GM18907 (cell line): ENCODE data around the gene MTUS2.

Source experiments
- ATAC-seq: cut with Tn5 transposase; IDR thresholded peaks from one replicate; pipeline ENCODE4 v1.9.1; 2021; ENCODE audit warnings: mild to moderate bottlenecking, moderate library complexity; ENCODE audit not compliant: unreplicated experiment

Gene MTUS2

DNA sequence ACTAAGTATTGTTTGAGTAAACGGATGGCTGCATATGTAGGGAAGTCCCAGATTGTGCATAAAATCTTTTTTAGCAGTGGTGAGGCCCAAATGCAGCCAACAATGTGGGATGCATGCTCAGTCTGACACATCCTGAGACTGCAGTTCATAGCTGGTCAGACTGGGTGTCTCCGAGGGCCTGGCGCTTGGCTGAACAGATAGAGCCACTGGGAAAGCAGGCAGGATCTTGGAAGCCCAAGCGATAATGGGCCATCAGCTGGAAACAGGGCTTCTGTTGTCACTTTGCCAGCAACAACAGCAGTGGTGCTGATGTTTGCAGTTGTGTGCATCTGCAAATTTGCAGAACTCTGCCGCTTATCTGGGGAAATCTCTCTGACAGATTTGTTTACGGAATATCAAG is 36.1 kb downstream of the MTUS2 start:
- ATAC-seq: no peak

DNA sequence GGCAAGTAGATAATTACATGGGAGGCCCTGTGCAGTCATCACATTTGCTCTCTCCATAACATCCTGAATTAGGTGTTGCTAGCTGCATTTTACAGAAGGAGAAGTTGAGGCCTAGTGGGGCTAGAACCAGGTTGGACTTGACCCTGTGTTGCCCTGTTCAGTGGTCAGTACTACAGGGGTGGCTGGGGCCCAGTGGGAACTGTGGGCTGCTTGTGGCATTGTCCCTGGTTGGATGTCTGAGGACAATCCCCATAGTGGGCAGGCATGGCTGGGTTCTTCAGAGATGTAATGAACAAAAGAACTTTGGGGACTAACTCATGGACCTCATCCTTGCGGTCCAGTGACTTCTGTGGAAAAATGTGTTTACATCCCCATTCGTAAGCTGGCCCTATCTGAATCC is 38.9 kb downstream of the MTUS2 start:
- no peak for ATAC-seq

DNA sequence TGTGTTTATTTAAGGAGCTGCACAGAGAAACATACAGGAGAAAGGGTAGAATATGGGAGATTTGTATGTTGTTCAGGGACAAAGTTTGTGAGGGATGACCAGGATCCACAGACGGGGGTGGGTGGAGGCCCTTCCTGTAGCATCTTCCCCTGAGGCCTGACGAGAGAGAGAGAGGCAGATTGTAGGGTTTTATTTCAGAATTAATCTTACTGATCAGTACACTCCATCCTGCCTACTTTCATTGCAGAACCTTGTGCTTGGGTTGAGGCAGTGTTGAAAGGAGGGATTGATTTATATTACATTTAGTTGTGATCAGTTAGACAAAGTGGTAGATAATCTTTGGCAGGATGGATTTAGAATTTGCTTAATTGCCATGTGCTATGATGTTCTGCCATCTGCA is 39.6 kb downstream of the MTUS2 start:
- no peak for ATAC-seq

DNA sequence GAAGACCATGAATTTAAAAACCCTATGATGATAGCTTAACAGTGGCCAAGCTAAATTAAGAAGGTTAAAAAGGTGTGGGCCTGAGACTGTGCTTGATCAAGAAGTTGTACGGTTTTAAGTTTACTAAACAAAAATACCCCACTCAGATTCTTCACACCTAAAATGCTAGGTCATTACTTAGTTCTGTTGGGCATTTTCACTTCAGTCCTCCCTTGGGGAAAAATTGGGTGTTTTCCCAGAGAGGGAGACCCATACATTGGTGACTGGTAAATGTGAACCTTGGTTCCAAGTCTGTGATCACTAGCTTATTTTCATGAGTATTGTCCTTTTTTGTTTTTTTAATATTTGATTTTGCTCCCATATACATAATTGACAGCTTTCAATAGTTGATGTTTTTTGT is 44.4 kb downstream of the MTUS2 start:
- ATAC-seq: no peak

DNA sequence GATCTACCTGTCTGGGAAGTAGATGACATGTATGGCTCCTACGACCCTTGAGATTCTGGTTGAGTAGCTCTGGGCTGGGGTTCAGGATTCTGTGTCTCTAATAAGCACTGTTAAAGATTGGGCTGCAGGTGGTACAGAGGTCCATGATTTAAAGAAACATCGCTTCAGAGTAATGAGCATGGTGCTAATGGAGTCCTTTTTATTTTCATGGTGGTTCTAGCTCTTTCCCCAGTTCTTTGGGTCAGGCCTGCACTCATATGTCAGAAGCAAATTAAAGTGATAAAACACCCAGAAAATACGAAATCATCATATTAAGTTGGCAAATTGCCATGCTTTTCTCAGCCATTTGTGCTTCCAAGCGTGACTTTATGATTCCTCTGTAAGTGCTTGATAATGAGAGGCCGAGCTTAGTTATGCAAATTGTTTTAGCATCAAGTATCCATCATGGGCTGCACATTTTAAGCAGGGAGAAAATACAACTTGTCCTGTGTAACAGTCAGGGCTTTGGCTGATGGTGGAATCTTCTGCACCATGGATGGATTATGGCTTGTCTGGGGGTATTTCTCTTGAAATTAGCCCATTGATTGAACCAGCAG is 45.1 kb downstream of the MTUS2 start:
- ATAC-seq: no peak

DNA sequence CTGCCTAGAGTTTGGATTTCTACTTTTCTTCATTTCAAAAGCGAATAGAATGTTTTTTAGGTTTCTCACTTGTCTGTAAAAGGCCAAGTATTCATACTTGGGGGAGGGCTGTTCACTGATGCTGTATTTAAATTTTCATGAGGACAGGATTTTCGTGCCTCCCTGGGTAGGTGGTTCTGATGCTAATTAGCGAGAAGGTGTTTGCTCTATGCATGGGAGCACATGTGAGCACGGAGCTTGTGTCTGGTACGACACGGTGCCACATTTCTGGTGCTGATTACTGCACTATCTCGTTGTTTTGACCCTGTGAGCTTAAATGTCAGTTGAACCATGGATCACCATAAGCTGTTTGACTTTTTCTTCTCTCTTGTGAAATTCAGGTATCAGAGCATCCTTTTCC is 45.8 kb downstream of the MTUS2 start:
- ATAC-seq: no peak

- ATAC-seq: no peak
Observed at GRCh38 chr13:28866932-28867331, 46.8 kb downstream of the MTUS2 start.

DNA sequence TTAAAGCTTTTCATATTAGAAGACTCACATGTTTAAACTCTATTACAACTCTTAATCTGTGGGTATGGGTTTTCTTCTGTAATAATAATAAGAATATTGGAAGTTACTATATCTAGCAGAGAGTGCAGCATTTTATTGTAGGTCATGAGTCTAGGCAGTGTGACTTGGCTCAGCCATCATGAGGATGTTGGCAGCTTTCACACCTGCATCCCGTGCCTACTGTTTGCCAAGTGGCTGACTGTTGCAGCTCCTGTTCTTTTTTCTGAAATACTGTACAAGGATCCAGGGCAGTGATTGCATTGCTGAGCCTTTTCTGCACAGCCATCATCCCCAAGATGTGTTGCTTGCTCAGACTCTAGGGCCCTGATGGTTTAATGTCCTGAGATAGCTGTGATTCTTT is 47.4 kb downstream of the MTUS2 start:
- no peak for ATAC-seq

DNA sequence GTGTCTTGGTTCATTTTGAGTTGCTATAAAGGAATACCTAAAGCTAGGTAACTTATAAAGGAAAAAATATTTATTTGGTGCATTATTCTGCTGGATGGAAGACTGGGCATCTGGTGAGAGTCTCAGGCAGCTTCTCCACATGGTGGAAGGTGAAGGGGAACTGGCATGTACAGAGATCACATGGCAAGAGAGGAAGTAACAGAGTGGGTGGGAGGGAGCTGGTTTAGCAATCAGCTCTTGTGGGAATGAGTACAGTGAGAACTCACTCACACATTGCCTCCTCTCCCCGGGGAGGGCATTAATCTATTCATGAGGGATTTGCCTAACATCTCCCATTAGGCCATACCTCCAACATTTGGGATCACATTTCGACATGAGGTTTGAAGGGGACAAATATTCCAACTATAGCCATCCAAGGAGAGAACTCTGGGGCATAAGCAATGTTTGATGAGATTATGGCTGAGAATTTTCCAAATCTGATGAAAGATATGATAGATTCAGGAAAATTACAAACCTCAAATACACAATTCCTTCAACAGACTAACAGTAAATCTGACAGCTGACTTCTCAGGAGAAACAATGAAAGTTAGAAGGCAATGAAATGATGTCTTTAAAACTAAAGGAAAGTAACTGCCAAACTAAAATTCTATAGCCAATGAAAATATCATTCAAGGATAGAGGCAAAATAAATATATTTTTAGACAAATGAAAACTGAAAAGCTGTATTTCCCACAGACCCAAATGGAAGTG is 52.5 kb downstream of the MTUS2 start:
- no peak for ATAC-seq

DNA sequence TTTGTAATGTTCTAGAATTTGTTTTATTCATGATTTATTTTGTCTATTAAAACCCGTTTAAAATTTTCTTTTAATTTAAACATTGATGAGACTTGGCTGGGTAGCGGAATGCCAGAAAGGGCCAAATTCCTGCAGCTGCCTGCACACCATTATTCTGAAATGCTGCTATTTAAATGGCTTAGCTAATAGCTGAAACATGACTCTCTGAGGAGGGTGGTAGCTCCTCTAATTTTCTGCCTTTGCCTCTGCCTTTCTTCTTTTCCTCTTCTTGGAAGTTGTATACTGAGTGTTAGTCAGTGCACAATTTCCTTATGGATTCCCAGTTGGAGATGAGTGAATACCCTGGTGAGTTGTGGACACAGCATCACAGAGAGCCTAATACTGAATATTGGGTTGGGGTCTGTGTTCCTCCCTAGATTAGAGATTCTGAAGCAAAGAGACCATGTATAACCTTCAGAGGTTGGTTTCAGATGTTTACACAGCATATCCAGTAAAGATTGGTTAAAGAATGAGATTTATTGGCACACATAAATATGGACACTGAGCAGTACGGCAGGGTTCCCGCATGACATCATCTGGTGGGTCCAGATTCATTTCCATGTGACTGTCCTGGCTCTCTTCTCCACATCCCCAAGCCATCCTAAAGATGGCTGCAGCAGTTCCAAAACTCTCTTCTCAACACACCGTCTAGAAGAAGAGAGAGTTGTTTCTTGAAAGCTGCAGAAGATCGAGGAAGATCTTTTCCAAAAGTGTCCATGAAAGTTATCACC is 55.9 kb downstream of the MTUS2 start:
- ATAC-seq: no peak

GRCh38 chr13:28877408-28877807 is 57.3 kb downstream of the MTUS2 start:
- ATAC-seq: no peak

- ATAC-seq: no peak
Observed at GRCh38 chr13:28885181-28885580, 65.0 kb downstream of the MTUS2 start.

DNA sequence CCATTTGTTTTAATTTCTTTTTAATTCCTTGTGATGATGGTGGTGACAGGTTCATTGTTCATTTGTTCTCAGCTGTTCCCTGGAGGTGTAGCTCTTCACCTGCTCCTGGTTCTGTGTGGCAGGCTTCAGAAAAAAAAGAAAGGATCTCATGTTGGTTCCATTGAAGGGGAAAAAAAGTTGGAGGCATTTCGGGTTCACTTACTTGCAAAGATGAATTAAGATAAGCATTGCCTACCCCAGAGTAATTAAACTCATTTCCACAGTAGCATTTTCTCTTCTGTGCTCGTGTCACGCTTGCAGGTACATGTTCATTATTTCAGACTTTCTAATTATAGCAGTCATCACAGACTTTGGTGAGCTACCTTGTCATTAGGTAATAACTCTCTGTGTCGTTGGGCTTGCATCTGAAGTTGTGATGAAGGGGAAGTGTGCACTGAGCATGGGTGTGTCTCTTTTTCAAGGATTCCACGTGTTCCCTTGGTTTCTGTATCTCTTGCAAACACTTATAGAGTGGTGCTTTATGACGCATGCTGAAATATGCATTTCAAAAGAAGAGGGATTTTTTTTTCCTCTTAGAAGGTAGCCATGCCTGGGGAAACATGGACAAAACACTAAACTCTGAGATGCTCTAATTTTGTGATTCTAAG is 69.1 kb downstream of the MTUS2 start:
- no peak for ATAC-seq

DNA sequence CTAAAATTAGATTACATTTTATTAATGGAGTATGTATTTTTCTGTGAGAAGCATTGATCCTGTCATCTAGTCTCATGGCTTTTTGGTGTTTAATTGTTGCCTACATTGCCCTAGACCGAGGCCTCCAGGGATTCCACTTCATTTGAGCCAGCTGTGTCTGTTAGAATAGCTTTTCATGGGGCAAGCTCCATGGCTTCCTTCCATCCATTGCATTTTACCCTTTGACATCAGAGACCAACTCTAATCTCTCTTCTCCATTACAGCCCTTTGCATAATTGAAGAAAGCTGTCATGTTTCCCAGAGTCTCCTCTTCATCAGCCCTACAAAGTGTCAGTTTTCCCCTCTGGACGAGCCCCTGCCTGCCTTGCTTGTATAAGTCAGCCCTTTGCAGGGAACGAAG is 70.6 kb downstream of the MTUS2 start:
- no peak for ATAC-seq

GRCh38 chr13:28918030-28918429 is 97.9 kb downstream of the MTUS2 start:
- no peak for ATAC-seq

DNA sequence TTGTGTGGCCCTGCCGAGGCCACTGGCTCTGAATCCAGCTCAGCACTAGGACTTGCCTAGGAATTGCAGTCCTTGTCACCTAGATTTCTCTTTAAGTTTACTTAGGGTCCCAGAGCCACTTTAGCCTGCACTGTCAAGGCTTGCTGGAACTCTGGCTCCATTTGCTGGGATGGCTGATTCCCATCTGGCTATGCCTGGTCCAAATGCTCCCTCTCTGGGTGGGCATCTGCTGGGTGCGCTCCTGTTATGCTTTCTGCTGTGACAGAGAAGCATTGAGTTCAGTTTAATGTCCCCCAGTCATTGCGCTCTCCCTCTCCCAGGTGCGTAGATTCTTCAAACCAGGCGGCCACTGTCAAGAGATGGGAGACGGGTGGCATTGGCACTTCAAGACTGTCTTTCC is 102.2 kb downstream of the MTUS2 start:
- no peak for ATAC-seq

DNA sequence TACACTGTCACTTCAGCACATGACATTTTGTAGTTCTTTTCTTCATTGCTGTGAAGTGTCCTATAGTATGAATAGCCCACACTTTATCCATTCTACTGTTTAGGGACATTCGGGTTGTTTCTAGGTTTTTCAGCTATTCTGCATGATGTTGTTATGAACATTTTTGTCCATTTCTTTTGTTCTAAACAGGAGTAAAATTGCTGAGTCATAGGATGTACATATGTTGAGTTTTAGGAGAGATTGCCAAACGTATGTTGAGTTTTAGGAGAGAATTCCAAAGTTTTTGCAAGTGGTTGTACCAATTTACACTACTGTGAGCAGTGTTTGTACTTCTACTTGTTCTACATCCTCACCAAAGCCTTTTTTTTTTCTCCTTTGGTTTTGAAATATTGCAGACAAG is 115.0 kb downstream of the MTUS2 start:
- no peak for ATAC-seq

GRCh38 chr13:28942906-28943305 is 122.8 kb downstream of the MTUS2 start:
- no peak for ATAC-seq

GRCh38 chr13:28953714-28954418 is 133.7 kb downstream of the MTUS2 start:
- ATAC-seq: no peak

GRCh38 chr13:28954419-28954725 is 134.2 kb downstream of the MTUS2 start:
- no peak for ATAC-seq

- no peak for ATAC-seq
Observed at GRCh38 chr13:28954810-28955209, 134.7 kb downstream of the MTUS2 start.
